KOPT-K1 (cell line): ENCODE data around the gene FOXJ2.
"Not testable (repeated sequence)": the region's sequence is repeated elsewhere in the genome, so short reads cannot be mapped to it uniquely, and the experiment has no call there.

Experiments used
- H3K27ac ChIP-seq: fragments of 200-600 bp; sonication (generic); 2 replicates; pipeline ENCODE4 v1.5.1; 2016; ENCODE audit warnings: antibody characterized with exemption, mild to moderate bottlenecking, low read depth, low read length; ENCODE audit not compliant: poor library complexity, severe bottlenecking
- H3K36me3 ChIP-seq: fragments of 200-600 bp; sonication (generic); 2 replicates; pipeline ENCODE4 v1.5.1; 2017; ENCODE audit warnings: antibody characterized with exemption, mild to moderate bottlenecking, low read length, moderate library complexity; ENCODE audit not compliant: insufficient read depth
- H3K9me3 ChIP-seq: fragments of 200-600 bp; sonication (generic); 2 replicates; pipeline ENCODE4 v1.5.1; 2017; ENCODE audit warnings: antibody characterized with exemption, low read length, mild to moderate bottlenecking; ENCODE audit not compliant: insufficient read depth, poor library complexity, severe bottlenecking

The FOXJ2 gene

DNA sequence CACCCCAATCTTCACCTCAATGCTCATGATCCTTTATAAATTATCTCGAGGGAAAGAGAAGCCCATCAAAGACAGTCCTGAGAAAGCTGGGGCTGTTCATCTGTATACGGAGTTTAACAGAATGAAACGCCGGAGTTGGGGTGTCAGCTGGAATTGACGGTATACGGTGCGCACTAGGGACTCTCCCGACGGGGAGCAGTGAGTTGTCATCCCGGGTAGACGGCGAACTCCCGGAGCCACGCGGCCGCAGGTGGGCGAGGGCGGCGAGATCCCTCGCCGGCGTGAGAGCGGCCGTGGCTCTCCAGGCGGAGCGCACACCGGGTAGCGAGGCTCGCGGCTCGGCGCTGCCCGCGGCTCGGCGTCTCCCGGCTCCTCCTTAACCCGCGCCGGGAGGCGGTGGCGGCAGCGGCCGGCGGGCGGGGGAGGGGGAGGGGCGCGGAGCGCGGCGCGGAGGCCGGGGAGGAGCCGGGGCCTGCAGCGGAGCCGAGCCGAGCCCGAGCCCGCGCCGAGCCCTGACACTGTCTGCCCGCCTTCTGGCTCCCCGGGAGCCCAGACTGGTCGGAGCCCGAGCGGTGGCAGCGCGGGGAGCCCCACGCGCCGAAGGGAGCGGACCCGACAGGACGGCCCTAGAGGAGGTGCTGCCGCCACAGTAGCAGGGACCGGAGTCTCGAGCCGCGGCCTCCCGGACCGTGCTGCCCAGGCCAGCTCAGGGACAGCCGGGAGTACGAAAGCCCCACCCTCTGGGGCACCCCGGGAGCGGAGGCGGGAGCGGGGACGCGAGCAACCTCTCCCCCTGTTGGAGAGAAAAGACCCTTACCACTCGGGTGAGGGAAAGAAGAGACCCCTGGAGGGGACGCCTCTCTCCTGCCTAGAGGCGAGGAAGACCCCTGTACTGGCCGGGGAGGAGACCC lies at the start of gene FOXJ2:
TSS of gene FOXJ2 (plus strand) at position 475 of the 911 bp plus-strand sequence. CDS start 7,117 bp downstream, outside the sequence.
- Histone ChIP-seq H3K36me3 (no peaks in the 10 kb centered on the region), H3K9me3 (no peaks in the 10 kb centered on the region), H3K27ac (peak within 1 kb of the TSS; percentile 79)

GRCh38 chr12:7983019-7983418 lies 49.5 kb upstream of the FOXJ2 start:
- not testable (repeated sequence) for H3K9me3 ChIP-seq, H3K27ac ChIP-seq, H3K36me3 ChIP-seq

DNA sequence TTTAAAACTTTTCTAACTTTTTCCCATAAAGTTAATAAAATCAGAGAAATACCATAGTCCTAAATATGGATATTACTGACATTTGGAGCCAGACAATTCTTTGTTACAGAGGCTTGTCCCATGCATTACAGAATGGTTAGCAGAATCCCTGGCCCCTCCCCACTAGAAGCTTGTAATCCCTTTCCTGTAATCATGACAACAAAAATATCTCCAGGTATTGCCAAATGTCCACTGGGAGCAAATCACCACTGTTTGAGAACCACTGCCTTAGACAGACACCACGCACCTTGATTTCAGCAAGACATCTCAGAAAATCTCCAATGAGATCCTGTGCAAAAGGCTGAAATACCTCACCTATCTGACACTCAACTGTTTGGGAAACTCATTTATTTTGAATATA lies 49.1 kb upstream of the FOXJ2 start:
- H3K27ac ChIP-seq, H3K9me3 ChIP-seq, H3K36me3 ChIP-seq: not testable (repeated sequence)

GRCh38 chr12:7984900-7985299 lies 47.6 kb upstream of the FOXJ2 start:
- no peaks in the 10 kb centered on the region for H3K36me3 ChIP-seq
- no peak overlapping the region for H3K27ac ChIP-seq
- H3K9me3 ChIP-seq = no peaks in the 10 kb centered on the region

DNA sequence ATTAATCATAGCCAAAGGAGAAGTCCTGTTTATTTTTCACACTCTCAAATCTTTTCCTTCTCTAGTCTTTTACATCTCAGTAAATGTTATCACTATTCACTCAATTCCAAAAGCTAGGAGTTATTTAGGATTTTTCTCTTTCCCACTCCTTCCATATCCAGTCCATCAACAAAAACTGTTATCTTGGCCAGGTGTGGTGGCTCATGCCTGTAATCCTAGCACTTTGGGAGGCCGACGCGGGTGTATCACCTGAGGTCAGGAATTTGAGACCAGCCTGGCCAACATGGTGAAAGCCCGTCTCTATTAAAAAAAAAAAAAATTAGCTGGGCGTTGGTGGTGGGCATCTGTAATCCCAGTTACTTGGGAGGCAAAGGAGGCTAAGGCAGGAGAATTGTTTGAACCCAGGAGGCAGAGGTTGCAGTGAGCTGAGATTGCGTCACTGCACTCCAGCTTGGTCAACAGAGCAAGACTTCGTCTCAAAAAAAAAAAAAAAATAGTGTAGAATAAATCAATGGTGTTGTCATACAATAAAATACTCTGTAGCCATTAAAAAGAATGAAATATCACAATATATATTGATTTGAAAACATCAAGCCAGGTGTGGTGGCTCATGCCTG lies 46.6 kb upstream of the FOXJ2 start:
- no peaks in the 10 kb centered on the region for H3K9me3 ChIP-seq
- no peak overlapping the region for H3K27ac ChIP-seq
- H3K36me3 ChIP-seq = no peaks in the 10 kb centered on the region

DNA sequence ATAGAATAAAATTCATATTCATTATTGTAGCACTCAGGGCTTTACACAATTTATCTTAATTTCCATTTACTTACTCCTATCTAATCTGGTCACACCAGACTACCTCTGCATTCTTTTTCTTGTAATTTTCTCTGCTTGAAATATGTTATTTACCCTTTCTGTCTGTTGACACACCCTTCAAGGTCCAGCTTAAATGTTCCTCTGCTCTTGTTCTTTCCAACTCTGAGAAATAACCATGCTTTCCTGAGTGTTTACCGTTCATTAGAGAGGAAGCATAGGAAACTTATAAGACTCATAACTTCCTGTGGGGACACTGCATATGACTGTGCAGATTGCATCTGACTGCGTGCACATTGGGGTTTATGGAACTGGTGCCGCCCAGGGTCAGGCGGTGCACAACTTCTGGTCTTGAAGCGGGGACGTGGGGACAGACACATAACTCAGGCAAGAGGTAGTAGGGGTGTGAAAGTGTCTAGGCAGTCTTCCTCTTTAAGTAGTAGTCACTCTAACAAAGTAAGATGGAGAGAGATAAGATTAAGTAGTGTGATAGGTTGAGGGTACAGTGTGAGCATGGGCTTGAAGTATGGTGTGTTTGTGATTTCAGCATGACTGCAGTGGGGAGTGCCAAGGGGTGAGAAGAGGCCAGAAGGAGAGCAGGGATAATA lies 42.6 kb upstream of the FOXJ2 start:
- H3K27ac ChIP-seq = peak overlapping the region; percentile 74
- H3K36me3 ChIP-seq = no peaks in the 10 kb centered on the region
- H3K9me3 ChIP-seq = no peaks in the 10 kb centered on the region

GRCh38 chr12:7991535-7991934 lies 41.0 kb upstream of the FOXJ2 start:
- H3K36me3 ChIP-seq = no peaks in the 10 kb centered on the region
- H3K9me3 ChIP-seq = no peaks in the 10 kb centered on the region
- no peak overlapping the region for H3K27ac ChIP-seq

DNA sequence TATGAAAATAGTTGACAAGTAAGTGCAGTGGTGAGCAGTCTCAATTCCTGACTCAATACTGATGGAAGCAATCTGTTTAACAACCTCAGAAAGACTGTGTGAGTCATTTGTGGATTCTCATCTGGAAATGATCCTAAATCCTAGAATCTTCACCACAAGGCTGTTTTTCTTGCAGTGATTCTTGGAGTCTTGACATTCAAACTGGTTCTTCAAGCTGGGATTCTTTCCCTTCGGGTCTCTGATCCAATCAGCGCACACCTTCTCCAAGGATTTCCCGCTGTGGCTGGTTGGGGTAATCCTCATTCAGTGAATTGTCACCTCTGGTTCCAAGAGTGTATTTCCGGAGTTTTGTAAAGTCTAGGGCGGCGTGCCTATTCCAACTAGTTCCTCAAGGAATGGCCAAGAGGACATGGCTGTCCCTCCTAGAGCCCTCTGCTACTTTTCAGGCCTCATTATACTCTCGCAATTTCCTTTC lies 37.7 kb upstream of the FOXJ2 start:
- no peaks in the 10 kb centered on the region for H3K36me3 ChIP-seq
- H3K9me3 ChIP-seq = peaks cover 5% of the 10 kb centered on the region
- no peak overlapping the region for H3K27ac ChIP-seq

DNA sequence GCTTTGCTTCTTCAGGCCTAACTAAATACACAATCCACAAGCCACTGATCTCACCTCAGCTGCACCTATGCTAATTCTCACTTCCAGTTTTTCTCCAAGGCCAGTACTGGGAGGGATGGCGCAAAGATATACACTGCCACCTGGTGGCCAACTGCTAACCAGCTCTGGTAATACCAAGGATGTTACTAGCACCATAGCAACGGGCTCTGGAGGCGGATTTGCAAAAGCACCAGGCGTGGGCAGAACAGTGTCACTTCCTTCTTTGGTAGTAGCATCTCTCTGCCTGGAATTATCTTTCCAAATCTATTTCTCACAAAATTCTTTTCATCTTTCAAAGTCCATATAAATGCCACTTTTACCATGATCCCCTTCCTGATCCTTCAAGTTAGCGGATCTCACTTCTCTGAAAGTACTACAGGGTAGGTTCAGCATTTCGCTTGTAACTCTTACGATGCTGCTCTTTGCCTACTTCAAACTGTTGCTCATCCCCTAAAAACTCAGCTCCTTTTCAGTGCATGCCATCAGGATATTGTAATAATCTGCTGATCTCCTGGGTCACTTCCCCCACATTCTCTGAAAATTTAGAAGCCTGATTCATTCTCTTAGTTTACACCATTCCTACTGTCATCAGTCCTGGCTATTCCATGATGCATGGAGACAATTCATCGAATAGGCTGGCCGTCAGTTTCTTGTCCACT lies 37.1 kb upstream of the FOXJ2 start:
- Histone ChIP-seq H3K9me3 (peaks cover 5% of the 10 kb centered on the region), H3K27ac (no peak overlapping the region), H3K36me3 (no peaks in the 10 kb centered on the region)

GRCh38 chr12:8000827-8001226 lies 31.7 kb upstream of the FOXJ2 start:
- not testable (repeated sequence) for H3K27ac ChIP-seq, H3K9me3 ChIP-seq, H3K36me3 ChIP-seq

- not testable (repeated sequence) for H3K9me3 ChIP-seq, H3K27ac ChIP-seq, H3K36me3 ChIP-seq
These were observed 31.0 kb upstream of the FOXJ2 start for GRCh38 chr12:8001496-8001895.

- H3K36me3 ChIP-seq, H3K9me3 ChIP-seq, H3K27ac ChIP-seq: not testable (repeated sequence)
These were observed 27.6 kb upstream of the FOXJ2 start for GRCh38 chr12:8004897-8005296.

GRCh38 chr12:8011331-8011730 lies 21.2 kb upstream of the FOXJ2 start:
- Histone ChIP-seq H3K9me3 (no peaks in the 10 kb centered on the region), H3K27ac (no peak overlapping the region), H3K36me3 (no peaks in the 10 kb centered on the region)

- no peak overlapping the region for H3K27ac ChIP-seq
- H3K36me3 ChIP-seq = no peaks in the 10 kb centered on the region
- no peaks in the 10 kb centered on the region for H3K9me3 ChIP-seq
These were observed 19.7 kb upstream of the FOXJ2 start for GRCh38 chr12:8012651-8013309.
